Panc1 (cell line): ENCODE measurements around the gene TTF1.
"Not testable (repeated sequence)": the region's sequence is repeated elsewhere in the genome, so short reads cannot be mapped to it uniquely, and the experiment has no call there.

Experiments
- POLR2AphosphoS5 ChIP-seq: IDR thresholded peaks from 2 replicates; pipeline ENCODE4 v1.6.1; 2012; ENCODE audit warnings: mild to moderate bottlenecking, low read depth, low read length, moderate library complexity
- TF ChIP-seq, protein P1 (sequence below): fragments of 450-650 bp; IDR thresholded peaks from 2 replicates; pipeline ENCODE4 v1.5.1; 2017; ENCODE audit warnings: mild to moderate bottlenecking

DNA sequence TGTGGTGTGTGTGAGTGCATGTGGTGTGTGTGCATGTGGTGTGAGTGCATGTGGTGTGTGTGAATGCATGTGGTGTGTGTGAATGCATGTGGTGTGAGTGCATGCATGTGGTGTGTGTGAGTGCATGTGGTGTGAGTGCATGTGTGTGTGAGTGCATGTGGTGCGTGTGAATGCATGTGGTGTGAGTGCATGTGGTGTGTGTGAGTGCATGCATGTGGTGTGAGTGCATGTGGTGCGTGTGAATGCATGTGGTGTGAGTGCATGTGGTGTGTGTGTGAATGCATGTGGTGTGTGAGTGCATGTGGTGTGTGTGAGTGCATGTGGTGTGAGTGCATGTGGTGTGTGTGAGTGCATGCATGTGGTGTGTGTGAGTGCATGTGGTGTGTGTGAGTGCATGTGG lies 28.9 kb downstream of the TTF1 start:
- TF ChIP-seq, protein P1, sequence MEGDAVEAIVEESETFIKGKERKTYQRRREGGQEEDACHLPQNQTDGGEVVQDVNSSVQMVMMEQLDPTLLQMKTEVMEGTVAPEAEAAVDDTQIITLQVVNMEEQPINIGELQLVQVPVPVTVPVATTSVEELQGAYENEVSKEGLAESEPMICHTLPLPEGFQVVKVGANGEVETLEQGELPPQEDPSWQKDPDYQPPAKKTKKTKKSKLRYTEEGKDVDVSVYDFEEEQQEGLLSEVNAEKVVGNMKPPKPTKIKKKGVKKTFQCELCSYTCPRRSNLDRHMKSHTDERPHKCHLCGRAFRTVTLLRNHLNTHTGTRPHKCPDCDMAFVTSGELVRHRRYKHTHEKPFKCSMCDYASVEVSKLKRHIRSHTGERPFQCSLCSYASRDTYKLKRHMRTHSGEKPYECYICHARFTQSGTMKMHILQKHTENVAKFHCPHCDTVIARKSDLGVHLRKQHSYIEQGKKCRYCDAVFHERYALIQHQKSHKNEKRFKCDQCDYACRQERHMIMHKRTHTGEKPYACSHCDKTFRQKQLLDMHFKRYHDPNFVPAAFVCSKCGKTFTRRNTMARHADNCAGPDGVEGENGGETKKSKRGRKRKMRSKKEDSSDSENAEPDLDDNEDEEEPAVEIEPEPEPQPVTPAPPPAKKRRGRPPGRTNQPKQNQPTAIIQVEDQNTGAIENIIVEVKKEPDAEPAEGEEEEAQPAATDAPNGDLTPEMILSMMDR, result not testable (repeated sequence)
- TF ChIP-seq POLR2AphosphoS5, result not testable (repeated sequence)
